Loucy (cell line): ENCODE results near the gene CISD1.
"Not testable (repeated sequence)": the region's sequence is repeated elsewhere in the genome, so short reads cannot be mapped to it uniquely, and the experiment has no call there.

Source experiments
- H2AFZ ChIP-seq: fragments of 200-600 bp; sonication (generic); 2 replicates; pipeline ENCODE4 v1.6.0; 2016; ENCODE audit warnings: antibody characterized with exemption, mild to moderate bottlenecking, low read length, moderate library complexity
- H3F3A ChIP-seq: fragments of 200-600 bp; 2 replicates; pipeline ENCODE4 v1.6.0; 2016; ENCODE audit warnings: antibody characterized with exemption, low read depth, mild to moderate bottlenecking
- H3K27me3 ChIP-seq: fragments of 200-600 bp; sonication (generic); 2 replicates; pipeline ENCODE4 v1.6.1; 2014; ENCODE audit warnings: low read length, mild to moderate bottlenecking; ENCODE audit not compliant: insufficient read depth, poor library complexity, severe bottlenecking
- H3K36me3 ChIP-seq: fragments of 200-600 bp; sonication (generic); 2 replicates; pipeline ENCODE4 v1.6.1; 2016; ENCODE audit warnings: low read length; ENCODE audit not compliant: insufficient read depth
- H3K4me1 ChIP-seq: fragments of 200-600 bp; sonication (generic); 2 replicates; pipeline ENCODE4 v1.5.1; 2014; ENCODE audit warnings: low read length, mild to moderate bottlenecking; ENCODE audit not compliant: insufficient read depth, poor library complexity, severe bottlenecking
- H3K4me2 ChIP-seq: fragments of 200-600 bp; sonication (generic); 2 replicates; pipeline ENCODE4 v1.6.0; 2014; ENCODE audit warnings: antibody characterized with exemption, low read length, low read depth, mild to moderate bottlenecking; ENCODE audit not compliant: poor library complexity, severe bottlenecking
- H3K4me3 ChIP-seq: fragments of 200-600 bp; sonication (generic); 2 replicates; pipeline ENCODE4 v1.5.1; 2014; ENCODE audit warnings: low read length, mild to moderate bottlenecking, mixed read lengths; ENCODE audit not compliant: poor library complexity, severe bottlenecking
- H3K79me2 ChIP-seq: fragments of 200-600 bp; sonication (generic); 2 replicates; pipeline ENCODE4 v1.6.1; 2014; ENCODE audit warnings: low read length; ENCODE audit not compliant: insufficient read depth
- H3K9ac ChIP-seq: fragments of 200-600 bp; sonication (generic); 2 replicates; pipeline ENCODE4 v1.6.0; 2014; ENCODE audit warnings: mild to moderate bottlenecking, low read depth, low read length, moderate library complexity; ENCODE audit not compliant: poor library complexity, severe bottlenecking
- H3K9me2 ChIP-seq: fragments of 200-600 bp; sonication (generic); replicated peaks from 2 replicates; pipeline ENCODE4 v1.6.1; 2016; ENCODE audit warnings: low read depth, low read length, mixed read lengths
- H3K9me3 ChIP-seq: fragments of 200-600 bp; sonication (generic); 2 replicates; pipeline ENCODE4 v1.6.1; 2014; ENCODE audit warnings: mild to moderate bottlenecking, antibody characterized with exemption, low read length, low read depth; ENCODE audit not compliant: insufficient read depth
- H4K20me1 ChIP-seq: fragments of 200-600 bp; sonication (generic); 2 replicates; pipeline ENCODE4 v1.6.0; 2014; ENCODE audit warnings: antibody characterized with exemption, low read length, mild to moderate bottlenecking; ENCODE audit not compliant: insufficient read depth, poor library complexity, severe bottlenecking
- CTCF ChIP-seq: fragments of 200-600 bp; sonication (generic); conservative IDR thresholded peaks from 2 replicates; pipeline ENCODE4 v1.5.1; 2014; ENCODE audit warnings: mild to moderate bottlenecking, antibody characterized with exemption, low read length
- EZH2phosphoT487 ChIP-seq: fragments of 200-600 bp; IDR thresholded peaks from 2 replicates; pipeline ENCODE4 v1.6.1; 2018; ENCODE audit warnings: antibody characterized with exemption, mild to moderate bottlenecking, moderate library complexity, borderline replicate concordance

Gene CISD1

GRCh38 chr10:58225654-58226053 is 43.3 kb upstream of the CISD1 start:
- Histone ChIP-seq H2AFZ (no peak overlapping the region), H4K20me1 (no peaks in the 10 kb centered on the region), H3K27me3 (no peaks in the 10 kb centered on the region), H3K4me2 (no peak overlapping the region), H3F3A (no peaks in the 10 kb centered on the region), H3K79me2 (no peaks in the 10 kb centered on the region), H3K9me3 (no peaks in the 10 kb centered on the region), H3K4me3 (no peak overlapping the region), H3K4me1 (no peaks in the 10 kb centered on the region), H3K9ac (no peak overlapping the region), H3K36me3 (peaks cover 40% of the 10 kb centered on the region), H3K9me2 (no peaks in the 10 kb centered on the region)
- no peak for TF ChIP-seq CTCF
- TF ChIP-seq EZH2phosphoT487: no peak

GRCh38 chr10:58229856-58230255 is 39.1 kb upstream of the CISD1 start:
- not testable (repeated sequence) for H3K79me2 ChIP-seq, H3K4me2 ChIP-seq, H3K4me1 ChIP-seq, H3K27me3 ChIP-seq, H3K9me3 ChIP-seq, H3F3A ChIP-seq, H3K4me3 ChIP-seq, H3K9ac ChIP-seq, H4K20me1 ChIP-seq, H3K9me2 ChIP-seq, H2AFZ ChIP-seq
- H3K36me3 ChIP-seq: peaks cover 41% of the 10 kb centered on the region

- no peak for TF ChIP-seq CTCF
- TF ChIP-seq EZH2phosphoT487: no peak
- H3K9ac ChIP-seq: no peak overlapping the region
- H3K27me3 ChIP-seq: no peaks in the 10 kb centered on the region
- H3K36me3 ChIP-seq: peaks cover 29% of the 10 kb centered on the region; the same call in 1 of the 2 replicates
- H3K9me3 ChIP-seq: no peaks in the 10 kb centered on the region
- no peak overlapping the region for H3K4me3 ChIP-seq
- H3K4me1 ChIP-seq: peaks cover 8% of the 10 kb centered on the region
- peaks cover 8% of the 10 kb centered on the region for H4K20me1 ChIP-seq
- H2AFZ ChIP-seq: no peak overlapping the region
- no peaks in the 10 kb centered on the region for H3K9me2 ChIP-seq
- H3F3A ChIP-seq: no peaks in the 10 kb centered on the region
- H3K4me2 ChIP-seq: no peak overlapping the region
- H3K79me2 ChIP-seq: peaks cover 35% of the 10 kb centered on the region; the same call in 1 of the 2 replicates
Measured at GRCh38 chr10:58237014-58237834, 31.7 kb upstream of the CISD1 start.
